NCI-H524 (cell line): ENCODE data around the gene ASB8.

Experiments
- DNase-seq, 2 experiments: peaks; one replicate each; lab custom pipeline; 2025; lab: John Stamatoyannopoulos, UW

The ASB8 gene

GRCh38 chr12:48105867-48106680, 51.2 kb downstream of the ASB8 start, which contains the start of gene SENP1:
Gene SENP1, minus strand, starts transcription at chr12:48106079. Its CDS starts 4,607 bp downstream, at chr12:48101472.
- DNase-seq: peak; percentile 70 to 88

GRCh38 chr12:48105321-48105866, 51.9 kb downstream of the ASB8 start:
- peak in 1 of 2 experiments; percentile 8 for DNase-seq

- no peak for DNase-seq
Observed at GRCh38 chr12:48104531-48104930, 52.8 kb downstream of the ASB8 start.
